Hepatocyte (in vitro differentiated cells): ENCODE data around the gene SOX4. TPM values are rescaled to one million over a fixed set of nuclear protein-coding genes. Genes with fewer than 3 reads are reported as not detected.
A peak's percentile ranks its signal among the peaks of the same experiment; 100 is the strongest.

Source experiments
- DNase-seq: peaks from one replicate; pipeline ENCODE4 v3.0.0-alpha.2; 2016; ENCODE audit warnings: low spot score
- H2AFZ ChIP-seq: fragments of 200-600 bp; sonication (generic); 2 replicates; pipeline ENCODE4 v1.6.0; 2016; ENCODE audit warnings: antibody characterized with exemption, mild to moderate bottlenecking
- H3K27ac ChIP-seq: fragments of 200-600 bp; sonication (generic); 2 replicates; pipeline ENCODE4 v1.5.1; 2016; ENCODE audit warnings: mild to moderate bottlenecking
- H3K27me3 ChIP-seq: fragments of 200-600 bp; sonication (generic); 2 replicates; pipeline ENCODE4 v1.6.1; 2016
- H3K36me3 ChIP-seq: fragments of 200-600 bp; sonication (generic); replicated peaks from 2 replicates; pipeline ENCODE4 v1.5.1; 2016; ENCODE audit warnings: low read depth; ENCODE audit not compliant: insufficient read depth
- H3K4me1 ChIP-seq: fragments of 200-600 bp; sonication (generic); 2 replicates; pipeline ENCODE4 v1.5.1; 2016; ENCODE audit warnings: mild to moderate bottlenecking, moderate library complexity; ENCODE audit not compliant: insufficient read depth
- H3K4me2 ChIP-seq: fragments of 200-600 bp; sonication (generic); 2 replicates; pipeline ENCODE4 v1.6.0; 2016
- H3K4me3 ChIP-seq: fragments of 200-600 bp; sonication (generic); 2 replicates; pipeline ENCODE4 v1.5.1; 2016; ENCODE audit warnings: mild to moderate bottlenecking
- H3K79me2 ChIP-seq: fragments of 200-600 bp; sonication (generic); 2 replicates; pipeline ENCODE4 v1.6.0; 2017; ENCODE audit warnings: mild to moderate bottlenecking
- H3K9me2 ChIP-seq: fragments of 200-600 bp; sonication (generic); replicated peaks from 2 replicates; pipeline ENCODE4 v1.6.0; 2017; ENCODE audit warnings: mild to moderate bottlenecking; ENCODE audit not compliant: insufficient read depth
- H3K9me3 ChIP-seq: fragments of 200-600 bp; sonication (generic); 2 replicates; pipeline ENCODE4 v1.5.1; 2016; ENCODE audit warnings: low read depth, mild to moderate bottlenecking
- H4K20me1 ChIP-seq: fragments of 200-600 bp; sonication (generic); 2 replicates; pipeline ENCODE4 v1.6.0; 2016; ENCODE audit warnings: mild to moderate bottlenecking; ENCODE audit not compliant: insufficient read depth, poor library complexity, severe bottlenecking
- CTCF ChIP-seq: fragments of 200-600 bp; sonication (generic); IDR thresholded peaks from 2 replicates; pipeline ENCODE4 v1.5.1; 2016; ENCODE audit warnings: antibody characterized with exemption, mild to moderate bottlenecking; ENCODE audit not compliant: poor library complexity
- EZH2 ChIP-seq: fragments of 200-600 bp; sonication (generic); IDR thresholded peaks from 2 replicates; pipeline ENCODE4 v1.6.1; 2016; ENCODE audit warnings: antibody characterized with exemption, mild to moderate bottlenecking, borderline replicate concordance
- EZH2phosphoT487 ChIP-seq: fragments of 200-600 bp; sonication (generic); IDR thresholded peaks from one replicate; pipeline ENCODE4 v1.6.1; 2018; ENCODE audit warnings: antibody characterized with exemption, mild to moderate bottlenecking, low read depth, moderate library complexity; ENCODE audit not compliant: unreplicated experiment, severe bottlenecking
- WGBS: methylation state at CpG from one replicate; pipeline ENCODE4 v1.1.6; 2016; ENCODE audit warnings: low lambda C conversion rate; ENCODE audit errors: missing lambda C conversion rate; 5-methylcytosine and 5-hydroxymethylcytosine counted together
- polyA plus RNA-seq: library from polyadenylated mRNA; unstranded; fragments of >200 nt; fragmentation: Nextera tagmentation; extraction: Ambion mirVana; gene quantifications from 2 replicates; pipeline ENCODE4 v1.2.1, GENCODE V29; 2016
- total RNA-seq: library from RNA; depleted of rRNA; stranded (reverse); fragments of >200 nt; gene quantifications from 2 replicates; pipeline ENCODE4 v1.2.3, GENCODE V29; 2014

Gene SOX4
- total and polyA plus RNA-seq, 2 experiments from 2014 or later: 62.2 to 92.5 TPM

DNA sequence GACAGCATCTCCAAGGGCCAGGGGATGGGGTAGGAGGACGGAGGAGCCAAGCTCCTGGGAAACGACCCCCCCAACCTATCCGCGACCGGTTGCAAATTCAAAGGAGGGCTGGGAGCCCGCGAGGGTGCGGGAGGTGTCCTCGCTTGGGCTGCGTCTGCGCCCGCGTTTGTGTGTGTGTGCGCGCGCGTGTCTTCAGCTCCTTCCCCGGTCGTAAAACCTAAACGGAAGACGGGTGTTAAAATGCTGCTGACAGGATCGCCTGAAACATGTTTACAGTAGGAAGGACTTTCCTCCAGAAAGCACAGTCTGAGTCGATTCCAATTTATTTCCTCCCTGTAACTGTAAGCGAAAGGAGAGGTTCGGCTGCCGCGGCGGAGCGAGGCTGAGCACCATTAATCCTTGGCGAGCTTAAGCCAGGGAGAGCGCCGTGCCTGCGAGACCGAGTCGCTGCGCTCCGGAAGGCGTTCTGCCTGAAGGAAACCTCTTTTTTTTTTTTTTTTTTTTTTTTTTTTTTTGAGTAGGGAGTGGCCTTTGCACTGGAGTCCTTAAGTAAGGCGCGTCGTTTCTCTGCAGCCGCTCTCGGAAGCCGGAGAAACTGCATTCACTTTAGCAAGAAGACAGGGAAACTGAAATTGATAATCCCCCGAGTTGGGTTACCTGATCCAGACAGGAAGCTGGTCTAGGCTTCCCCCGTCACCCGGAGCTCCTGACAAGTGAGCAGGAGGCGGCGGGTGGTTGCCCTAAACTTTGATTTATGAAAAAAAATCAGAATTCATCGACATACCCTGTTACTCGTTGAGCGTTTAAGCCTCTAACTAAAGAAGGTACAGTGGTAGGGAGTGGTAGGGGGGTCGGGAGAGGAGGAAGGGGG lies 4.8 kb upstream of the SOX4 start:
- Histone ChIP-seq H3K4me2 (peak overlapping the region; percentile 95), H3K79me2 (no peaks in the 10 kb centered on the region), H4K20me1 (no peaks in the 10 kb centered on the region), H3K9me2 (no peaks in the 10 kb centered on the region), H3K27me3 (no peaks in the 10 kb centered on the region), H2AFZ (peak overlapping the region; percentile 88), H3K4me1 (peaks cover 4% of the 10 kb centered on the region), H3K4me3 (peak overlapping the region; percentile 86), H3K36me3 (no peaks in the 10 kb centered on the region), H3K9me3 (no peaks in the 10 kb centered on the region), H3K27ac (peak overlapping the region; percentile 98)
- WGBS: 1% methylated on average over 52 of the region's 53 CpGs
- no peak for TF ChIP-seq CTCF
- peak; percentile 88 for DNase-seq

DNA sequence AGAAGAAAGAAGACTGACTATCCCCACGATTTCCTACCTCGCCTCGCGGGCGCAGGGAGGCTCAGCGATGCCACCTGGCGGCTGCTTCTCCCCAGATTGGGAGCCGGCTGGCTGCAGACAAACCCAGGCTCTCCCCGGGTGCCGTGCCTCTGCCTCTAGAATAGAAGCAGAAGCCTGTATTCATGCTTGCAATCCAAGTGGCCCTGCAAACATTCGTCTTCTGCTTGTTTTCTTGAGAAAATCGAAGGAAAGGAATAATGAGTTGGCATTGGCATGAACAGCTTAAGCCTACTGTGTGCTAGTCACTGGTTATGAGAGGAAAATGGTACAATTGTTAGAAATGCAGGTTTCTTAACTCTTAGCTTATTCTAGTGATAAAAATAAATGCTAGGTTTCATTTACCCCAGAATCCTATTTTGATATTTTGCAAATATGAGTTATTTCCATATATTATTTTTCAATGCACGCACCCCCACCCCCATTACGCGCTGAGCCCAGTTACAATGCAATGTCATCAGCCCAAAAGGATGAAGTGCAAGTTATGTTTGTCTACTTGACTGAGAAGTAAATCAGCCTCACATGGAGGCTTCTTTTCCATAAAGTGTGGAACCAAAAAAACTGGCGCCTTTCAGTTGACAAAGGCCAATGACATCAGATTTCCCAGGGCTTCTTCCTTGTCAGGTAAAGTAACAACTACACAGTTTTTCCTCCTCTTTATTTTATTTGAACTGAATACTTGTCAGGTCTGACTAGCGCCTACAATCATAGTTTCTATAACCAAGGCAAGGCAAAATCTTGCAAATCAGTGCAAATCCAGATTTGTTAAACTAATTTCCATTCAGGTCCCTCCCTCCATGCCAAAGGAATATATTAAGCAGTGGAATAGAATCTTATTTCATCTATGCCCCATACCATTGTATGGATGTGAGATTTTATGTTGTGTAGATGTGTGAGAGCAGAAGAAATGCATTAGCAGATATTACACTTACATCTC lies 3.9 kb upstream of the SOX4 start:
- TF ChIP-seq CTCF (peak; percentile 95), EZH2 (no peak)
- WGBS: 27% methylated on average over 16 of the region's 17 CpGs
- Histone ChIP-seq H3K4me1 (peaks cover 4% of the 10 kb centered on the region), H3K9me2 (no peaks in the 10 kb centered on the region), H3K4me2 (peak overlapping the region; percentile 95), H3K36me3 (no peaks in the 10 kb centered on the region), H3K27me3 (no peaks in the 10 kb centered on the region), H3K9me3 (no peaks in the 10 kb centered on the region), H2AFZ (peak overlapping the region; percentile 88), H4K20me1 (no peaks in the 10 kb centered on the region), H3K27ac (peak overlapping the region; percentile 98), H3K79me2 (peaks cover 9% of the 10 kb centered on the region), H3K4me3 (peak overlapping the region; percentile 86)
- peak; percentile 93 for DNase-seq

DNA sequence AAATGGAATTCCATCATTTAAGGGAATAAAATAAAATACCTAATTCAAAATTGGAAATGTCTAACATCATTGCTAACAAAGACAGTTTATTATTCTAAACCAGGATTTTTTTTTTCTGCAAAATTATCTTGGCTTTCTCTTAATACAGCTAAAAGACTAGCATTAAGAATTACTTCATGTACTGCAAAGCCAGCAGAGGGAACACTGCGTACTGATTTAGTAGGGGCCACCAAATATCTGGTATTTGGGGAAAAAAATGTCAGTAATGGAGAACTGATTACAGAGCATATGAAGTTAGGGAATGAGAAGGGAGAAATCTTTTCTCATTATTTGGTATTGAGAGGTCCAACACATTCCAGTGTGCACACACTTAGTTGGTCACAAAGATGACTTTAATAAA lies 3.2 kb upstream of the SOX4 start:
- TF ChIP-seq EZH2: no peak
- no peak for TF ChIP-seq EZH2phosphoT487
- TF ChIP-seq CTCF: peak; percentile 24
- no peaks in the 10 kb centered on the region for H3K9me3 ChIP-seq
- DNase-seq: no peak
- H3K36me3 ChIP-seq: no peaks in the 10 kb centered on the region
- peaks cover 4% of the 10 kb centered on the region for H3K4me1 ChIP-seq
- no peak overlapping the region for H3K4me3 ChIP-seq
- H3K9me2 ChIP-seq: no peaks in the 10 kb centered on the region
- H4K20me1 ChIP-seq: no peaks in the 10 kb centered on the region
- peaks cover 15% of the 10 kb centered on the region for H3K79me2 ChIP-seq
- no peak overlapping the region for H3K27ac ChIP-seq
- no peaks in the 10 kb centered on the region for H3K27me3 ChIP-seq
- H2AFZ ChIP-seq: no peak overlapping the region
- H3K4me2 ChIP-seq: no peak overlapping the region
- WGBS: 77% methylated on average over 1 of the region's 1 CpG
